Type B pancreatic cell (in vitro differentiated cells): ENCODE measurements around the gene ITPK1. TPM values are rescaled to one million over a fixed set of nuclear protein-coding genes. Genes with fewer than 3 reads are reported as not detected.
A peak's percentile ranks its signal among the peaks of the same experiment; 100 is the strongest.

Experiments used
- DNase-seq: peaks from one replicate; pipeline ENCODE4 v3.0.0; 2021; ENCODE audit warnings: mixed read lengths; ENCODE audit not compliant: unreplicated experiment; ENCODE audit errors: extremely low spot score
- H3K27ac Mint-ChIP-seq: 2 replicates; pipeline ENCODE4 v1.8.0; 2021; ENCODE audit warnings: mild to moderate bottlenecking, mixed read lengths
- H3K27me3 Mint-ChIP-seq: 2 replicates; pipeline ENCODE4 v1.8.0; 2021; ENCODE audit warnings: mixed read lengths
- H3K36me3 Mint-ChIP-seq: 2 replicates; pipeline ENCODE4 v1.8.0; 2021; ENCODE audit warnings: mixed read lengths
- H3K4me1 Mint-ChIP-seq: one replicate; pipeline ENCODE4 v1.8.0; 2021; ENCODE audit warnings: mixed read lengths; ENCODE audit not compliant: unreplicated experiment
- H3K4me3 Mint-ChIP-seq: 2 replicates; pipeline ENCODE4 v1.8.0; 2021; ENCODE audit warnings: mild to moderate bottlenecking, mixed read lengths
- H3K9me3 Mint-ChIP-seq: 2 replicates; pipeline ENCODE4 v1.8.0; 2021; ENCODE audit warnings: mixed read lengths
- total RNA-seq: library from RNA; stranded (reverse); gene quantifications from 2 replicates; pipeline ENCODE4 v1.2.1, GENCODE V29; 2021; ENCODE audit warnings: low replicate concordance
- TF ChIP-seq, protein P1 (sequence below): fragments of 200-600 bp; sonication (generic); conservative IDR thresholded peaks from 2 replicates; pipeline ENCODE4 v1.5.0; 2021; ENCODE audit warnings: antibody characterized with exemption, mild to moderate bottlenecking

Gene ITPK1
- total RNA-seq, 1 donor from 2014 or later = 40.2 TPM

GRCh38 chr14:92949496-92950192, 166.1 kb downstream of the ITPK1 start:
- TF ChIP-seq, protein P1, sequence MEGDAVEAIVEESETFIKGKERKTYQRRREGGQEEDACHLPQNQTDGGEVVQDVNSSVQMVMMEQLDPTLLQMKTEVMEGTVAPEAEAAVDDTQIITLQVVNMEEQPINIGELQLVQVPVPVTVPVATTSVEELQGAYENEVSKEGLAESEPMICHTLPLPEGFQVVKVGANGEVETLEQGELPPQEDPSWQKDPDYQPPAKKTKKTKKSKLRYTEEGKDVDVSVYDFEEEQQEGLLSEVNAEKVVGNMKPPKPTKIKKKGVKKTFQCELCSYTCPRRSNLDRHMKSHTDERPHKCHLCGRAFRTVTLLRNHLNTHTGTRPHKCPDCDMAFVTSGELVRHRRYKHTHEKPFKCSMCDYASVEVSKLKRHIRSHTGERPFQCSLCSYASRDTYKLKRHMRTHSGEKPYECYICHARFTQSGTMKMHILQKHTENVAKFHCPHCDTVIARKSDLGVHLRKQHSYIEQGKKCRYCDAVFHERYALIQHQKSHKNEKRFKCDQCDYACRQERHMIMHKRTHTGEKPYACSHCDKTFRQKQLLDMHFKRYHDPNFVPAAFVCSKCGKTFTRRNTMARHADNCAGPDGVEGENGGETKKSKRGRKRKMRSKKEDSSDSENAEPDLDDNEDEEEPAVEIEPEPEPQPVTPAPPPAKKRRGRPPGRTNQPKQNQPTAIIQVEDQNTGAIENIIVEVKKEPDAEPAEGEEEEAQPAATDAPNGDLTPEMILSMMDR = no peak
- Mint-ChIP-seq H3K36me3 (no peaks in the 10 kb centered on the region), H3K27ac (no peak overlapping the region), H3K27me3 (no peaks in the 10 kb centered on the region), H3K4me3 (no peak overlapping the region), H3K9me3 (no peaks in the 10 kb centered on the region), H3K4me1 (peaks cover 3% of the 10 kb centered on the region)
- DNase-seq = no peak

- Mint-ChIP-seq H3K4me3 (no peak overlapping the region), H3K9me3 (no peaks in the 10 kb centered on the region), H3K27ac (no peak overlapping the region), H3K27me3 (no peaks in the 10 kb centered on the region), H3K4me1 (peaks cover 3% of the 10 kb centered on the region), H3K36me3 (no peaks in the 10 kb centered on the region)
- no peak for DNase-seq
- TF ChIP-seq, protein P1 = no peak
Measured at GRCh38 chr14:92948647-92949046, 167.1 kb downstream of the ITPK1 start.

DNA sequence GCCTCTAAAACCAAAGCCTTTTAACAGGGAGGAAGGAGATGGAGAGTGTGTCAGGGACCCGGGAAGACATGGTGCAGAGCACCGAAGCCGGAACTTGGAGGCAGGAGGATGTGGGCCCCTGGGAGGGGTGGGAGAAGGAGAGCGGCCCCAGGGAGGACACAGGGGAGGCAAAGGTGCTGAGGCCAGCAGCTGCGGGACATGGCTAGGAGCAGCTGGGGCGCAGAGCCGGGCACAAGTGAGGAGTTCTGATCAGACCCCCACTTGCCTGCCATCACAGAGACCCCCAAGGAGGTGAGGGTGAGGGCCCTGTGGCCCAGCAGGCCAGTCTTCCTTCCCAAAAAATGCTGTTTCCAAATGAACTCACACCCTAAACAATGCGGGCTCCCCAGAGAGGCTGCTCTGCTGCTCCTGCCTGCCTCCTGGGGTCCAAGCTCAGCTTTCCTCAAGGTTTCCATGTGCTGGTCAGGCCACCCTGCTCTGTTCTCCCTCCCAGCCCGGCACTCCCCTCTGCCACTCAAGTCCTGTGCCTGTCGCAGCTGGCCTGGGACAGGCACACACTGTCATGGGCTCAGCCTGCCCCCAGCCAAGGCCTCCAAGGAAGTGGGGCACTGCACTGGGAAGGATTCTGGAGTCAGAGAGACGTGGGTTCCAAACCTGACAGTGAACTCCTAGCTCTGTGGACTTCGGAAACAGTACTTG, 168.7 kb downstream of the ITPK1 start:
- TF ChIP-seq, protein P1 = no peak
- Mint-ChIP-seq H3K27me3 (no peaks in the 10 kb centered on the region), H3K4me1 (peaks cover 2% of the 10 kb centered on the region), H3K4me3 (no peak overlapping the region), H3K9me3 (no peaks in the 10 kb centered on the region), H3K36me3 (no peaks in the 10 kb centered on the region), H3K27ac (peak overlapping the region; percentile 48)
- no peak for DNase-seq

- Mint-ChIP-seq H3K9me3 (no peaks in the 10 kb centered on the region), H3K27ac (peak overlapping the region; percentile 48), H3K27me3 (no peaks in the 10 kb centered on the region), H3K4me1 (no peaks in the 10 kb centered on the region), H3K36me3 (no peaks in the 10 kb centered on the region), H3K4me3 (no peak overlapping the region)
- TF ChIP-seq, protein P1 = no peak
- no peak for DNase-seq
Measured at GRCh38 chr14:92945959-92946846, 169.5 kb downstream of the ITPK1 start.

GRCh38 chr14:92945544-92945943, 170.2 kb downstream of the ITPK1 start:
- Mint-ChIP-seq H3K4me3 (no peak overlapping the region), H3K9me3 (no peaks in the 10 kb centered on the region), H3K36me3 (no peaks in the 10 kb centered on the region), H3K27me3 (no peaks in the 10 kb centered on the region), H3K4me1 (no peaks in the 10 kb centered on the region), H3K27ac (no peak overlapping the region)
- TF ChIP-seq, protein P1 = no peak
- no peak for DNase-seq
